Pancreas (tissue), 10 donors: ENCODE data around the gene CCR6. TPM values are rescaled to one million over a fixed set of nuclear protein-coding genes. Genes with fewer than 3 reads are reported as not detected.

Experiments used
- ATAC-seq, 4 donors: fragments of 200-7000 bp; cut with Tn5 transposase; one replicate each; pipeline versions ENCODE4 v1.8.0 to v1.9.1; 2020; ENCODE audit warnings: mild to moderate bottlenecking in 4 of 4, moderate library complexity in 4 of 4
- DNase-seq, 6 donors: peaks; one replicate each; pipeline ENCODE4 v3.0.0-alpha.2; 2020
- FAIRE-seq: peaks from 2 replicates; lab custom pipeline; 2012; peaks lifted over from hg19 to GRCh38; lab: Jason Lieb, UNC
- H3K27ac ChIP-seq, 4 donors: fragments of 200-600 bp; sonication (generic); 1 replicate in 3 of 4; 2 replicates in 1 of 4; pipeline versions ENCODE4 v1.5.0 to v1.8.0; 2020
- H3K27me3 ChIP-seq, 4 donors: fragments of 200-600 bp; one replicate each; pipeline ENCODE4 v1.8.0; 2021
- H3K36me3 ChIP-seq, 3 donors: fragments of 200-600 bp; sonication (generic) in 1 of 3; one replicate each; pipeline versions ENCODE4 v1.5.0 to v1.8.0; 2020 to 2021
- H3K4me1 ChIP-seq, 3 donors: fragments of 200-600 bp; one replicate each; pipeline ENCODE4 v1.8.0; 2021
- H3K4me3 ChIP-seq, 4 donors: fragments of 200-600 bp; sonication (generic) in 2 of 4; one replicate each; pipeline versions ENCODE4 v1.5.0 to v1.8.0; 2020 to 2021
- H3K9me3 ChIP-seq, 4 donors: fragments of 200-600 bp; one replicate each; pipeline ENCODE4 v1.8.0; 2021
- CTCF ChIP-seq, 4 donors: fragments of 200-600 bp; sonication (generic) in 3 of 4; IDR thresholded peaks; one replicate each; pipeline versions ENCODE4 v1.5.0 to v1.8.0; 2021; ENCODE audit warnings: antibody characterized with exemption in 4 of 4
- WGBS, 2 donors: extraction: QIAGEN DNeasy Blood & Tissue Kit; methylation state at CpG; one replicate each; pipeline ENCODE4 v1.1.7; 2013; 5-methylcytosine and 5-hydroxymethylcytosine counted together
- intact Hi-C, 3 donors: fragments of 100-400 bp; cut with DNase I; formaldehyde crosslinking; loops; one replicate each; pipeline versions ENCODE4 v1.11.1 to v1.14.2; 2022
- polyA plus RNA-seq, 2 donors: library from polyadenylated mRNA; stranded (reverse); fragments of 200-250 nt; gene quantifications; one replicate each; pipeline ENCODE4 v1.2.3, GENCODE V29; 2013
- total RNA-seq, 6 donors: library from RNA; stranded (reverse); fragmentation: NEBNext Ultra II Directional in 4 of 6; extraction: Animal tissue kit (Norgen Biotek cat#: 25700) in 4 of 6; gene quantifications; one replicate each; pipeline versions ENCODE4 v1.2.1 to v1.2.4, GENCODE V29; 2021 to 2023
- donor health status: healthy with polysubstance abuse.
- donor health status: DM: no; HTN: no; CAD: no; lungs with moderate emphysema.
- donor health status: DM: no; HTN: no; CAD: no.
- donor health status: control.
- donor health status: control.
- donor health status: Bipolar disorder and iron deficiency.
- donor health status: DM: yes; HTN: yes; CAD: no.
- donor health status: DM: no; HTN: no; CAD: no.
- donor health status: DM: no; HTN: no; CAD: no.
- donor health status: DM: yes; HTN: yes; CAD: no.

CCR6 gene
- total and polyA plus RNA-seq, 8 donors: 0.08 to 0.31 (median 0.21) TPM; not detected in 5

- no peaks in the 10 kb centered on the region for H3K36me3 ChIP-seq
- no peak for FAIRE-seq
- no peaks in the 10 kb centered on the region for H3K4me1 ChIP-seq
- H3K9me3 ChIP-seq: no peaks in the 10 kb centered on the region
- intact Hi-C loops: loop anchor here in 1 of 3 donors (10.0 kb wide), 1 partner anchor 373 kb away; no protein-coding TSS in a partner anchor
- H3K27ac ChIP-seq: no peak overlapping the region
- no peaks in the 10 kb centered on the region for H3K27me3 ChIP-seq
- no peak for ATAC-seq
- no peak for TF ChIP-seq CTCF (IDR thresholded peaks at IDR 0.05)
- DNase-seq: no peak
- H3K4me3 ChIP-seq: no peak overlapping the region
Measured at GRCh38 chr6:167148021-167148420, 25.1 kb downstream of the CCR6 start.

- Histone ChIP-seq H3K27ac (no peak overlapping the region), H3K4me1 (no peaks in the 10 kb centered on the region), H3K9me3 (no peaks in the 10 kb centered on the region), H3K4me3 (no peak overlapping the region), H3K36me3 (no peaks in the 10 kb centered on the region), H3K27me3 (no peaks in the 10 kb centered on the region)
- intact Hi-C loops: loop anchor here in 1 of 3 donors (10.0 kb wide), 1 partner anchor 374 kb away; no protein-coding TSS in a partner anchor
- DNase-seq (no peak), FAIRE-seq (no peak), ATAC-seq (no peak)
- 58 to 62% methylated on average over 5 of the region's 5 CpGs for WGBS, 2 donors
- no peak for TF ChIP-seq CTCF (IDR thresholded peaks at IDR 0.05)
Measured at GRCh38 chr6:167148997-167149396, 26.1 kb downstream of the CCR6 start.

- no peak overlapping the region for H3K27ac ChIP-seq
- H3K9me3 ChIP-seq: no peaks in the 10 kb centered on the region
- 87 to 88% methylated on average over 6 of the region's 6 CpGs for WGBS, 2 donors
- H3K36me3 ChIP-seq: no peaks in the 10 kb centered on the region
- no peak for FAIRE-seq
- H3K27me3 ChIP-seq: no peaks in the 10 kb centered on the region
- no peak for DNase-seq
- intact Hi-C loops: no loop called here
- no peaks in the 10 kb centered on the region for H3K4me1 ChIP-seq
- ATAC-seq: no peak
- TF ChIP-seq CTCF (IDR thresholded peaks at IDR 0.05): no peak
- H3K4me3 ChIP-seq: no peak overlapping the region
Measured at GRCh38 chr6:167150941-167151549, 28.1 kb downstream of the CCR6 start.

GRCh38 chr6:167151648-167152047 lies 28.8 kb downstream of the CCR6 start:
- ATAC-seq: no peak

More at GRCh38 chr6:167151648-167152047, 28.8 kb downstream of the CCR6 start:
- 77 to 85% methylated on average over 7 of the region's 7 CpGs for WGBS, 2 donors
- no peak for TF ChIP-seq CTCF (IDR thresholded peaks at IDR 0.05)
- H3K4me3 ChIP-seq: no peak overlapping the region
- FAIRE-seq (no peak), DNase-seq (no peak)
- no peak overlapping the region for H3K27ac ChIP-seq
- intact Hi-C loops: no loop called here
- H3K4me1 ChIP-seq: no peaks in the 10 kb centered on the region
- H3K27me3 ChIP-seq: no peaks in the 10 kb centered on the region
- no peaks in the 10 kb centered on the region for H3K9me3 ChIP-seq
- H3K36me3 ChIP-seq: no peaks in the 10 kb centered on the region
